ENCODE data around the gene ICAM1. TPM values are rescaled to one million over a fixed set of nuclear protein-coding genes. Genes with fewer than 3 reads are reported as not detected.

ICAM1 gene
- polyA plus RNA-seq, 3 donors, result 21.6 to 118 (median 40.8) TPM

- H3K9me3 Mint-ChIP-seq, result peaks cover 0 to under 1% (median 0%) of the 10 kb centered on the region in 7 donors
- Histone ChIP-seq H3K36me3 (replicated peaks in 1 of 2; ENCODE audit: control insufficient read depth in 1 of 2, insufficient read depth in 2 of 2, low read length in 2 of 2) (peaks cover 35 to 36% of the 10 kb centered on the region in 2 donors), H3K27me3 (ENCODE audit: control insufficient read depth in 2 of 2, insufficient read depth in 2 of 2, low read length in 2 of 2) (no peaks in the 10 kb centered on the region), H3K79me2 (ENCODE audit: insufficient read depth, low read length) (peaks cover 20% of the 10 kb centered on the region), H3K9me3 (replicated peaks in 1 of 2; ENCODE audit: control insufficient read depth in 1 of 2, insufficient read depth in 1 of 2, low read length in 2 of 2) (no peaks in the 10 kb centered on the region), H4K20me1 (ENCODE audit: insufficient read depth, low read length) (no peaks in the 10 kb centered on the region), H2AFZ (ENCODE audit: insufficient read depth, low read depth, low read length, poor library complexity, severe bottlenecking) (peak overlapping the region; percentile 89), H3K27ac (ENCODE audit: low read depth in 1 of 2, low read length in 2 of 2) (peak overlapping the region; percentile 47 to 88), H3K4me3 (replicated peaks in 1 of 3; ENCODE audit: low read depth in 2 of 3, low read length in 3 of 3) (peak overlapping the region; percentile 56 to 98 (median 86)), H3K9ac (ENCODE audit: insufficient read depth, low read length, poor library complexity, severe bottlenecking) (peak overlapping the region; percentile 74), H3K4me2 (replicated peaks; ENCODE audit: extremely low read depth, low read length, poor library complexity, severe bottlenecking) (peak overlapping the region; percentile 94), H3K4me1 (ENCODE audit: control insufficient read depth in 1 of 2, insufficient read depth in 2 of 2, low read length in 2 of 2) (peaks cover 16 to 28% of the 10 kb centered on the region in 2 donors)
- peak overlapping the region; percentile 96 to 97 for H3K4me3 Mint-ChIP-seq
- H3K4me1 Mint-ChIP-seq, result peaks cover 12% of the 10 kb centered on the region
- WGBS (ENCODE audit: insufficient coverage), result 0% methylated on average over 1 of the region's 8 CpGs
- DNase-seq, result no peak
- H3K27me3 Mint-ChIP-seq (ENCODE audit: low read depth in 3 of 3), result peaks cover 0 to 1% (median 0%) of the 10 kb centered on the region in 3 donors
- peak overlapping the region in 6 of 7 donors; percentile 53 to 99 (median 93) for H3K27ac Mint-ChIP-seq
- intact Hi-C loops (cut with micrococcal nuclease), result loop anchor here (5.0 kb wide), 5 partner anchors 55 to 320 kb away; partner anchors contain the start of genes CDKN2D (in 1 of the 2), DNMT1 (in 1 of the 2) and KRI1 (in 1 of the 2)
- H3K36me3 Mint-ChIP-seq, result peaks cover 33 to 41% of the 10 kb centered on the region in 2 donors
- TF ChIP-seq, protein P1, sequence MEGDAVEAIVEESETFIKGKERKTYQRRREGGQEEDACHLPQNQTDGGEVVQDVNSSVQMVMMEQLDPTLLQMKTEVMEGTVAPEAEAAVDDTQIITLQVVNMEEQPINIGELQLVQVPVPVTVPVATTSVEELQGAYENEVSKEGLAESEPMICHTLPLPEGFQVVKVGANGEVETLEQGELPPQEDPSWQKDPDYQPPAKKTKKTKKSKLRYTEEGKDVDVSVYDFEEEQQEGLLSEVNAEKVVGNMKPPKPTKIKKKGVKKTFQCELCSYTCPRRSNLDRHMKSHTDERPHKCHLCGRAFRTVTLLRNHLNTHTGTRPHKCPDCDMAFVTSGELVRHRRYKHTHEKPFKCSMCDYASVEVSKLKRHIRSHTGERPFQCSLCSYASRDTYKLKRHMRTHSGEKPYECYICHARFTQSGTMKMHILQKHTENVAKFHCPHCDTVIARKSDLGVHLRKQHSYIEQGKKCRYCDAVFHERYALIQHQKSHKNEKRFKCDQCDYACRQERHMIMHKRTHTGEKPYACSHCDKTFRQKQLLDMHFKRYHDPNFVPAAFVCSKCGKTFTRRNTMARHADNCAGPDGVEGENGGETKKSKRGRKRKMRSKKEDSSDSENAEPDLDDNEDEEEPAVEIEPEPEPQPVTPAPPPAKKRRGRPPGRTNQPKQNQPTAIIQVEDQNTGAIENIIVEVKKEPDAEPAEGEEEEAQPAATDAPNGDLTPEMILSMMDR (IDR thresholded peaks at IDR 0.05), result no peak
Observed at GRCh38 chr19:10252707-10253106, 18.2 kb upstream of the ICAM1 start.

DNA sequence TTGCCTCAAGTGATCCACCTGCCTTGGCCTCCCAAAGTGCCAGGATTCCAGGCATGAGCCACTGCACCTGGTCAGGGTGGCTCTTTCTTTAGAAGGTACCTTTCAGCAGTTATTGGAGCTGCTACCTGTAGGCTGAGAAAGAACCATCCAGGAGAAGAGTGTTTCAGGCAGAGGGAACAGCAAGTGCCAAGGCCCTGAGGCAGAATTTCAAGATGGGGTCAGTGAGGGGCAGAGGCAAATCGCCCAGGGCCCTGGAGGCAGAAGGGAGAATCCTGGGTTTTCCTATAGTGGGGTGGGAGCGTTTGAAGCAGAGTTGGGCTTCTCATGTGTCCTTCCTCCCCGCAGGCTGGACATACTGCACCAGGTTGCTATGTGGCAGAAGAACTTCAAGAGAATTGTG, 16.7 kb upstream of the ICAM1 start:
- Mint-ChIP-seq H3K36me3 (peaks cover 45 to 53% of the 10 kb centered on the region in 2 donors), H3K27me3 (ENCODE audit: low read depth in 3 of 3) (peaks cover 0 to 1% (median 0%) of the 10 kb centered on the region in 3 donors), H3K4me1 (peaks cover 13% of the 10 kb centered on the region), H3K27ac (peak overlapping the region in 3 of 7 donors; percentile 40 to 65 (median 43)), H3K9me3 (peaks cover 0 to 2% (median 0%) of the 10 kb centered on the region in 7 donors), H3K4me3 (no peak overlapping the region)
- peaks cover 20% of the 10 kb centered on the region for H3K79me2 ChIP-seq (ENCODE audit: insufficient read depth, low read length)
- H3K4me3 ChIP-seq (replicated peaks in 1 of 3; ENCODE audit: low read depth in 2 of 3, low read length in 3 of 3), result no peak overlapping the region
- no peaks in the 10 kb centered on the region for H3K27me3 ChIP-seq (ENCODE audit: control insufficient read depth in 2 of 2, insufficient read depth in 2 of 2, low read length in 2 of 2)
- intact Hi-C loops (cut with micrococcal nuclease), result loop anchor here (5.0 kb wide), 5 partner anchors 57 to 322 kb away; partner anchors contain the start of genes CDKN2D (in 1 of the 2), DNMT1 (in 1 of the 2) and KRI1 (in 1 of the 2)
- H4K20me1 ChIP-seq (ENCODE audit: insufficient read depth, low read length), result peaks cover 14% of the 10 kb centered on the region
- no peaks in the 10 kb centered on the region for H3K9me3 ChIP-seq (replicated peaks in 1 of 2; ENCODE audit: control insufficient read depth in 1 of 2, insufficient read depth in 1 of 2, low read length in 2 of 2)
- no peak overlapping the region for H3K9ac ChIP-seq (ENCODE audit: insufficient read depth, low read length, poor library complexity, severe bottlenecking)
- no peak overlapping the region for H3K4me2 ChIP-seq (replicated peaks; ENCODE audit: extremely low read depth, low read length, poor library complexity, severe bottlenecking)
- DNase-seq, result no peak
- WGBS (ENCODE audit: insufficient coverage), result 93% methylated on average over 3 of the region's 3 CpGs
- H2AFZ ChIP-seq (ENCODE audit: insufficient read depth, low read depth, low read length, poor library complexity, severe bottlenecking), result no peak overlapping the region
- TF ChIP-seq, protein P1 (IDR thresholded peaks at IDR 0.05), result no peak
- H3K4me1 ChIP-seq (ENCODE audit: control insufficient read depth in 1 of 2, insufficient read depth in 2 of 2, low read length in 2 of 2), result peaks cover 16 to 28% of the 10 kb centered on the region in 2 donors
- H3K27ac ChIP-seq (ENCODE audit: low read depth in 1 of 2, low read length in 2 of 2), result no peak overlapping the region
- peaks cover 46 to 47% of the 10 kb centered on the region in 2 donors for H3K36me3 ChIP-seq (replicated peaks in 1 of 2; ENCODE audit: control insufficient read depth in 1 of 2, insufficient read depth in 2 of 2, low read length in 2 of 2)

Data from CD14-positive monocyte (primary cell).